ENCODE measurements around the gene DCTN3. TPM values are rescaled to one million over a fixed set of nuclear protein-coding genes. Genes with fewer than 3 reads are reported as not detected.

DCTN3 gene
- total and polyA plus RNA-seq, 10 of the 15 experiments (the other 5 are each of a cell fraction or from before 2014, with no cell fraction given): 19.0 to 120 (median 71.8) TPM

DNA sequence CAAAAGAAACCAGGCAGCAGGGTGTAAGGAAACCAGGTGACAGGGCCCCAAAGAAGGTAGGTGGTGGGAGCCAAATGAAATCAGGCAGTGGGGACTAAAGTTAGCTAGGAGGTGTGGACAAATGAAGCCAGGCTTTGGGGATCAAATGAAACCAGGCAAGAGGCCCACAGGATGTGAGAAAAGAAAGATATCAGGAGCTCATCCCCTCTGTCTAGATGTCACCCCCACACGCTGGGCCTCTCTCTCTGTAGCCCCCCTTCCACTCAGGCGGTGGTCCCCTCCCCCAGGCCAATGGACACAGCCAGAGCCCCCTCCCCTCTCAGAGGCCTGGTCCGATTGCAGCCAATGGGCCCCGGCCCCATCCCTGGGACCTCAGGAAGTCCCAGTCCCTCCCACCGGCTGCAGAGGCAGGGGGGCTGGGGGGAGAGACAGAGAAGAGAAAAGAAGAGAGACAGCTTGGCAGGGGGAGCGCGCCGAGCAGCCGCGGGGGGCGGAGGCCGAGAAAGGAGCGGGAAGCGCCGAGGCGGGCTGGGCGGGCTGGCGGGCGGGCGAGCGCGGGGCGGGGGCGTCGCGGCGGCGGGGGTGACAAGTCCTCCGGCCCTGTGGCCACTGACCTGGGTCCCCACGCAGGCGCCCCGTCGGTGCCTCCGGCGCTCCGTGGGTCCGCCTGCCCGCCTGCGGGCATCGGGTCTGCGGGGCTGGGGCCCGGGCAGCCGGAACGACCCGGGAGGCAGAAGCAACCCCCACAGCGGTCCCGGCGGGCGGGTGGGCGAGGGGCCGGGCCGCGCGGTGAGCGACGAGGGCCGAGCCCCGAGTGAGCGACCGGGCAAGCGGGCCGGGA, 42.7 kb downstream of the DCTN3 start:
- whole genome bisulfite sequencing (ENCODE audit: insufficient coverage, insufficient replicate concordance, low lambda C conversion rate, missing lambda C conversion rate): 3% methylated on average over 31 of the region's 62 CpGs
- H3K4me3 ChIP-seq: no peak overlapping the region
- H4K20me1 ChIP-seq (ENCODE audit: control insufficient read depth, insufficient read depth): peaks cover 3% of the 10 kb centered on the region
- no peak overlapping the region for H3K27ac ChIP-seq (ENCODE audit: control insufficient read depth, insufficient read depth)
- in situ Hi-C loops (cut with MboI) (no loop called here), intact Hi-C loops (cut with micrococcal nuclease; ENCODE audit: unreplicated experiment) (no loop called here)
- ChIA-PET RAD21 (ENCODE audit: unreplicated experiment) (no interaction called here), POLR2A (no interaction called here), SMC1A (ENCODE audit: uncharacterized antibody, unreplicated experiment) (no interaction called here), CTCF (no interaction called here)
- H3K4me1 ChIP-seq (ENCODE audit: control insufficient read depth, insufficient read depth, low read length): no peaks in the 10 kb centered on the region
- no peaks in the 10 kb centered on the region for H3K79me2 ChIP-seq (ENCODE audit: control insufficient read depth, insufficient read depth, low read length)
- ATAC-seq (no peak), FAIRE-seq (no peak), DNase-seq (ENCODE audit: low read depth, low spot score) (no peak)
- no peaks in the 10 kb centered on the region for H3K36me3 ChIP-seq (ENCODE audit: control insufficient read depth in 2 of 2, insufficient read depth in 2 of 2, low read length in 1 of 2)
- H3K27me3 ChIP-seq (replicated peaks in 1 of 2; ENCODE audit: control insufficient read depth in 2 of 2, insufficient read depth in 2 of 2, low read length in 1 of 2): peaks cover 15 to 23% of the 10 kb centered on the region in 2 experiments
- H3K4me2 ChIP-seq (ENCODE audit: control insufficient read depth, insufficient read depth): no peak overlapping the region
- no peaks in the 10 kb centered on the region for H3K9me3 ChIP-seq (replicated peaks; ENCODE audit: control insufficient read depth, insufficient read depth, low read length)
- H3K9ac ChIP-seq (ENCODE audit: control insufficient read depth, insufficient read depth, low read length): no peak overlapping the region
- no TSS peak for BruUV-seq (replicated peaks)
- no peak overlapping the region for H2AFZ ChIP-seq (ENCODE audit: control insufficient read depth, low read depth, low read length)
- TF ChIP-seq SUZ12 (IDR thresholded peaks at IDR 0.05; ENCODE audit: unreplicated experiment): peak; percentile 52
- no peak for TF ChIP-seq SPI1 (IDR thresholded peaks at IDR 0.05; ENCODE audit: borderline replicate concordance, insufficient read depth, low read depth, low read length)

DNA sequence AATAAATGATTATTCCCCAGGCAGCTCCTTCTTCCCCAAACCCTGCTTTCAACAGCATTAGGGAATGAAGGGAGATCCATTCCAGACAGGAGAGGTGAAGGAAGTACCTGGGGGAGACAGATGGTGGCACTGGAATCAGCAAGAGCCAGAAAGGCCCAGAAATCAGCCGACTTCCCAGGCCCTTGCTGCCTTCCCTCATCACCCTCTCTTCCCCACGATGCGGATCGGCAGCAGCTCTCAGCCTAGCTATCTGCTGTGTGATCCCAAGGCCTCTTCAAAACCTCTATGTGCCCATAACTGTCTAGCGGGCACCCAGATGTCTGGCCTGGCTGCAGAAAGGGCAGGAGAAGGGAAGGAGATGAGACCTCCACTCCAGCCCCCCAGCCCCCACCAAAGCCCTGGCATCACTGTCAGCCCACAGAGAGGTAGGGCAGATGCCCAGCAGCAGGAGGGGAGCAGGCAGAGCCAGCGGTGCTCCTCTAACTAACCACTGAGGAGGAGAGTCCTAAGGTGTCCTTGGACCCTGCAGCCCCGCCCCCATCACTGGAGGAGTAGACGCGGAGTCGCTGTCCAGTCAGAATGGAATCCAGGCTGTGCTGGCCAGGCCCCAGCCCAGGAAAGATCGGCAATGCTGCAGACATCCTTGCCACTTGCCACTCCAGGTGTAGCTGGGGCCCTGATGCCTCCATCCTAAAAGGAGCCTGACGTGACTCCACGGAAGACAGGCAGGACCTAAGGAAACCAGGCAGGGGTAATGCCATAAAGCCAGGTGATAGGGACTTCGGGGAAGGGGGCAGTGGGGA, 43.5 kb downstream of the DCTN3 start:
- no peak overlapping the region for H3K9ac ChIP-seq (ENCODE audit: control insufficient read depth, insufficient read depth, low read length)
- H3K4me2 ChIP-seq (ENCODE audit: control insufficient read depth, insufficient read depth): no peak overlapping the region
- H4K20me1 ChIP-seq (ENCODE audit: control insufficient read depth, insufficient read depth): peaks cover 3% of the 10 kb centered on the region
- intact Hi-C loops (cut with micrococcal nuclease; ENCODE audit: unreplicated experiment): no loop called here
- no peak for ATAC-seq
- SMC1A ChIA-PET (ENCODE audit: uncharacterized antibody, unreplicated experiment): no interaction called here
- no peak overlapping the region for H2AFZ ChIP-seq (ENCODE audit: control insufficient read depth, low read depth, low read length)
- POLR2A ChIA-PET: no interaction called here
- H3K36me3 ChIP-seq (ENCODE audit: control insufficient read depth in 2 of 2, insufficient read depth in 2 of 2, low read length in 1 of 2): no peaks in the 10 kb centered on the region
- H3K27me3 ChIP-seq (replicated peaks in 1 of 2; ENCODE audit: control insufficient read depth in 2 of 2, insufficient read depth in 2 of 2, low read length in 1 of 2): peaks cover 15 to 21% of the 10 kb centered on the region in 2 experiments
- H3K79me2 ChIP-seq (ENCODE audit: control insufficient read depth, insufficient read depth, low read length): no peaks in the 10 kb centered on the region
- RAD21 ChIA-PET (ENCODE audit: unreplicated experiment): no interaction called here
- no peak overlapping the region for H3K27ac ChIP-seq (ENCODE audit: control insufficient read depth, insufficient read depth)
- no peak for FAIRE-seq
- no TSS peak for BruUV-seq (replicated peaks)
- H3K4me1 ChIP-seq (ENCODE audit: control insufficient read depth, insufficient read depth, low read length): no peaks in the 10 kb centered on the region
- CTCF ChIA-PET: interaction anchor here (1.6 kb wide), 1 partner anchor 173 kb away, joined by 5 read pairs; no protein-coding TSS in a partner anchor
- H3K4me3 ChIP-seq: no peak overlapping the region
- in situ Hi-C loops (cut with MboI): no loop called here
- WGBS (ENCODE audit: insufficient coverage, insufficient replicate concordance, low lambda C conversion rate, missing lambda C conversion rate): 65% methylated on average over 14 of the region's 14 CpGs
- no peak for DNase-seq (ENCODE audit: low read depth, low spot score)
- TF ChIP-seq, protein P1, sequence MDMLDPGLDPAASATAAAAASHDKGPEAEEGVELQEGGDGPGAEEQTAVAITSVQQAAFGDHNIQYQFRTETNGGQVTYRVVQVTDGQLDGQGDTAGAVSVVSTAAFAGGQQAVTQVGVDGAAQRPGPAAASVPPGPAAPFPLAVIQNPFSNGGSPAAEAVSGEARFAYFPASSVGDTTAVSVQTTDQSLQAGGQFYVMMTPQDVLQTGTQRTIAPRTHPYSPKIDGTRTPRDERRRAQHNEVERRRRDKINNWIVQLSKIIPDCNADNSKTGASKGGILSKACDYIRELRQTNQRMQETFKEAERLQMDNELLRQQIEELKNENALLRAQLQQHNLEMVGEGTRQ (IDR thresholded peaks at IDR 0.05; ENCODE audit: borderline replicate concordance, low read depth, low read length): no peak
- TF ChIP-seq ZZZ3 (IDR thresholded peaks at IDR 0.05; ENCODE audit: control insufficient read depth, insufficient read length, low read depth): no peak
- TF ChIP-seq, protein P2, sequence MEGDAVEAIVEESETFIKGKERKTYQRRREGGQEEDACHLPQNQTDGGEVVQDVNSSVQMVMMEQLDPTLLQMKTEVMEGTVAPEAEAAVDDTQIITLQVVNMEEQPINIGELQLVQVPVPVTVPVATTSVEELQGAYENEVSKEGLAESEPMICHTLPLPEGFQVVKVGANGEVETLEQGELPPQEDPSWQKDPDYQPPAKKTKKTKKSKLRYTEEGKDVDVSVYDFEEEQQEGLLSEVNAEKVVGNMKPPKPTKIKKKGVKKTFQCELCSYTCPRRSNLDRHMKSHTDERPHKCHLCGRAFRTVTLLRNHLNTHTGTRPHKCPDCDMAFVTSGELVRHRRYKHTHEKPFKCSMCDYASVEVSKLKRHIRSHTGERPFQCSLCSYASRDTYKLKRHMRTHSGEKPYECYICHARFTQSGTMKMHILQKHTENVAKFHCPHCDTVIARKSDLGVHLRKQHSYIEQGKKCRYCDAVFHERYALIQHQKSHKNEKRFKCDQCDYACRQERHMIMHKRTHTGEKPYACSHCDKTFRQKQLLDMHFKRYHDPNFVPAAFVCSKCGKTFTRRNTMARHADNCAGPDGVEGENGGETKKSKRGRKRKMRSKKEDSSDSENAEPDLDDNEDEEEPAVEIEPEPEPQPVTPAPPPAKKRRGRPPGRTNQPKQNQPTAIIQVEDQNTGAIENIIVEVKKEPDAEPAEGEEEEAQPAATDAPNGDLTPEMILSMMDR (IDR thresholded peaks at IDR 0.05 in 2 of 3, conservative IDR thresholded peaks at IDR 0.05 in 1 of 3; ENCODE audit: control insufficient read depth in 2 of 3, extremely low read depth in 1 of 3, insufficient read depth in 1 of 3, low read depth in 3 of 3, low read length in 3 of 3): no peak
- no peak for TF ChIP-seq MEF2A (IDR thresholded peaks at IDR 0.05; ENCODE audit: insufficient read depth, low read depth, low read length)
- TF ChIP-seq TARDBP (IDR thresholded peaks at IDR 0.05; ENCODE audit: borderline replicate concordance): no peak
- TF ChIP-seq DPF2 (IDR thresholded peaks at IDR 0.05): no peak
- TF ChIP-seq SUZ12 (IDR thresholded peaks at IDR 0.05; ENCODE audit: unreplicated experiment): no peak
- TF ChIP-seq KAT2A (conservative IDR thresholded peaks at IDR 0.05; ENCODE audit: control insufficient read depth, low read depth, low read length): no peak
- no peak for TF ChIP-seq MEF2B (IDR thresholded peaks at IDR 0.05; ENCODE audit: partially characterized antibody, poor library complexity, severe bottlenecking)
- no peak for TF ChIP-seq SMARCA5 (IDR thresholded peaks at IDR 0.05)
- H3K9me3 ChIP-seq (replicated peaks; ENCODE audit: control insufficient read depth, insufficient read depth, low read length): no peaks in the 10 kb centered on the region

Measured in GM12878 (cell line).